ENCODE results near the gene FAM89B. TPM values are rescaled to one million over a fixed set of nuclear protein-coding genes. Genes with fewer than 3 reads are reported as not detected.

Gene FAM89B
- total and polyA plus RNA-seq, 9 donors, result 1.9 to 74.0 (median 50.8) TPM

- DNase-seq, result peak in 1 of 5 donors; percentile 89
- intact Hi-C loops (cut with DNase I), result loop anchor here in 2 of 4 donors (1.0 to 5.0 kb wide), 4 partner anchors 31 to 72 kb away; partner anchors contain the start of genes FAM89B (in 1 of the 2) and MAP3K11 (in 1 of the 2)
- H3K27me3 ChIP-seq, result no peaks in the 10 kb centered on the region
- peak overlapping the region; percentile 51 for H3K4me3 ChIP-seq
- H3K27ac ChIP-seq, result peak overlapping the region; percentile 77 to 84
- H3K9me3 ChIP-seq, result no peaks in the 10 kb centered on the region
- TF ChIP-seq POLR2A (IDR thresholded peaks at IDR 0.05) (no peak), EP300 (IDR thresholded peaks at IDR 0.05) (no peak), CTCF (IDR thresholded peaks at IDR 0.05) (peak in 1 of 3 donors; percentile 16)
- WGBS, 3 donors, result 26 to 34% (median 33%) methylated on average over 44 to 60 of the region's 60 CpGs
- H3K36me3 ChIP-seq, result no peaks in the 10 kb centered on the region
- H3K4me1 ChIP-seq (ENCODE audit: insufficient read depth), result peaks cover 8% of the 10 kb centered on the region
Measured at GRCh38 chr11:65539744-65540289, 32.5 kb upstream of the FAM89B start.

DNA sequence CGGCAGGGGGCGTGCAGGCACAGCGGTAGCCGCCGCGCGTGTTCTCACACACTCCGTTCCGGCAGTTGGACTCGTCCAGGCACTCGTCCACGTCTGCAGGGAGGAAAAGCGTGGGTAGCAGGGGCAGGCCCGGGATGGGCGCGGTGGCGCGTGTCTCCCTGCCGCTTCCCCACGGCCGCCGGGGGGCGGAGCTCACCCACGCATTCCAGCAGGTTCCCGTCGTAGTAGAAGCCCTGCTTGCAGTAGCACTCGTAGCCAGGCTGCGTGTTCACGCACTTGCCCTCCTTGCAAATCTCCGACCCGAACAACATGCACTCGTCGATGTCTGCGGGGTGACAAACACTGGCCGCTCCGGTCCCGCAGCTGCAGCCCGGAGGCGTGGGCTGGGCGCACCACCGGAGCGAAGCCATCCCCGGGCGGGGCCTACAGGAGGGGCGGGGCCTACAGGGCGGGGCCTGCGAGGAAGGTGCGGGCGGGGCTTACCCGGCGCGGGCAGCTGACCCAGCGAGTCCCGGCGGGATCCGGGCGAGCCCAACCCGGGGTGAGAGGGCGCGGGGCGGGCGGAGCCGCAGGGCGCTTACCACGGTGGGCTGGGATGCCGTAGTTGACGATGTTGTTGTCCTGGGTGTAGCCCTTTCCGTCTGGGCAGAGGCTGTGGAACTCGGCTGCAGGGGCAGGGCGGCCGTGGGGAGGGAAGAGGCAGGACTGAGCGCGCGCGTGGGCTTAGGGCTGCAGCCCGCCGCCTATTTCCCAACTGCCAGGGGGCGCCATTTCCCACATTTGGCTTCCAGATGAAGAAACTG lies 31.8 kb upstream of the FAM89B start:
- H3K27me3 ChIP-seq, result no peaks in the 10 kb centered on the region
- peaks cover 8% of the 10 kb centered on the region for H3K4me1 ChIP-seq (ENCODE audit: insufficient read depth)
- peak overlapping the region; percentile 84 to 86 for H3K27ac ChIP-seq
- intact Hi-C loops (cut with DNase I), result loop anchor here in 2 of 4 donors (1.0 to 5.0 kb wide), 4 partner anchors 31 to 72 kb away; partner anchors contain the start of genes FAM89B (in 1 of the 2) and MAP3K11 (in 1 of the 2)
- TF ChIP-seq POLR2A (IDR thresholded peaks at IDR 0.05) (peak; percentile 21), CTCF (IDR thresholded peaks at IDR 0.05) (peak; percentile 71 to 97 (median 92)), EP300 (IDR thresholded peaks at IDR 0.05) (peak; percentile 50)
- WGBS, 3 donors, result 1 to 2% (median 1%) methylated on average over 29 to 78 of the region's 78 CpGs
- H3K4me3 ChIP-seq, result peak overlapping the region; percentile 51
- H3K9me3 ChIP-seq, result no peaks in the 10 kb centered on the region
- DNase-seq, result peak; percentile 89 to 96 (median 93)
- no peaks in the 10 kb centered on the region for H3K36me3 ChIP-seq

DNA sequence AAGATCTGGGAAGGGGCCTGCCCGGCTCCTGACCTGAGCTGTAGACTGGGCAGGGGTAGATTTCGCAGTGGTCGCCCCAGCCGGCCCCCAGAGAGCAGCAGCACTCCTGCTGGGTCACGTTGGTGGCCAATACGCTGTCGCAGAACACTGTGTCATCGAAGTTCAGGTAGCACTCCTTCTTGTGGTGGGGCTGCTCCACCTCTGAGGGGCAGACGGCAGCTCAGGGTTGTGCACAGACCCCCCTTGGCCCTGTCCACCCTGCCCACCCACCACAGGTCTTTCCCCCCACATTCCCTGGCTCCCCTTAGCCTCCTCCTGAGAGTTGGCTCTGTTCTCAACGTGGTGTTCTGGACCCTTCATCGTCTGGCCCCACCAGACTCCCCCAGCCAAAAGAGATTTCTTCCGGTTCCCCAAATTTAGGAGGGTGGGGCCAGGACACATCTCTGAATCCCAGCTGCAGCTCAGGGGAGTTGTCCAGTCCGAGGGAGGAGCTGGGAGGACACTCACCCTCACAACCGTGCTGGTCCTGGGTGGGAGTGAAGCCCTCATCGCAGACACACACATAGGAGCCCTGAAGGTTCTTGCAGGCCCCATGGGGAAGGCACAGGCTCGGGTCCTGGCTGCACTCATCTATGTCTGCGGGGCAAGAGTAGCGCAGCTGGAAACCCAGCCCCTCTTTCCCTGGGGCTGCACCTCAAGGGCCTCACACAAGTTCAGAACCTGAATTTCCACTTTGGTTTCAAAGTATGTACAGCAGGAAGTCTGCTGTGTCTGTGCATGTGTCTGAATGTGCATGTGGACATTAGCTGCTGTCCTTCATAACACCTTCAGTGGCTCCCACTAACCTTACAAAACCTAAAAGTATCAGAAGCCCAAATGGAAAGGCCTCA lies 31.0 kb upstream of the FAM89B start:
- intact Hi-C loops (cut with DNase I), result loop anchor here in 1 of 4 donors (2.0 to 5.0 kb wide), 2 partner anchors 31 to 71 kb away; partner anchors contain the start of genes FAM89B and MAP3K11
- peaks cover 8% of the 10 kb centered on the region for H3K4me1 ChIP-seq (ENCODE audit: insufficient read depth)
- peak overlapping the region; percentile 84 to 86 for H3K27ac ChIP-seq
- no peaks in the 10 kb centered on the region for H3K9me3 ChIP-seq
- TF ChIP-seq CTCF (IDR thresholded peaks at IDR 0.05) (no peak), EP300 (IDR thresholded peaks at IDR 0.05) (no peak), POLR2A (IDR thresholded peaks at IDR 0.05) (no peak)
- peak overlapping the region; percentile 51 for H3K4me3 ChIP-seq
- peak in 1 of 5 donors; percentile 40 for DNase-seq
- H3K27me3 ChIP-seq, result no peaks in the 10 kb centered on the region
- 35 to 47% (median 41%) methylated on average over 18 of the region's 18 CpGs for WGBS, 3 donors
- H3K36me3 ChIP-seq, result no peaks in the 10 kb centered on the region

All from ovary (tissue), 9 donors.